ENCODE data around the gene DNMT3B. TPM values are rescaled to one million over a fixed set of nuclear protein-coding genes. Genes with fewer than 3 reads are reported as not detected.

The DNMT3B gene
- polyA plus RNA-seq, 4 donors: 3.8 to 8.7 (median 7.1) TPM

DNA sequence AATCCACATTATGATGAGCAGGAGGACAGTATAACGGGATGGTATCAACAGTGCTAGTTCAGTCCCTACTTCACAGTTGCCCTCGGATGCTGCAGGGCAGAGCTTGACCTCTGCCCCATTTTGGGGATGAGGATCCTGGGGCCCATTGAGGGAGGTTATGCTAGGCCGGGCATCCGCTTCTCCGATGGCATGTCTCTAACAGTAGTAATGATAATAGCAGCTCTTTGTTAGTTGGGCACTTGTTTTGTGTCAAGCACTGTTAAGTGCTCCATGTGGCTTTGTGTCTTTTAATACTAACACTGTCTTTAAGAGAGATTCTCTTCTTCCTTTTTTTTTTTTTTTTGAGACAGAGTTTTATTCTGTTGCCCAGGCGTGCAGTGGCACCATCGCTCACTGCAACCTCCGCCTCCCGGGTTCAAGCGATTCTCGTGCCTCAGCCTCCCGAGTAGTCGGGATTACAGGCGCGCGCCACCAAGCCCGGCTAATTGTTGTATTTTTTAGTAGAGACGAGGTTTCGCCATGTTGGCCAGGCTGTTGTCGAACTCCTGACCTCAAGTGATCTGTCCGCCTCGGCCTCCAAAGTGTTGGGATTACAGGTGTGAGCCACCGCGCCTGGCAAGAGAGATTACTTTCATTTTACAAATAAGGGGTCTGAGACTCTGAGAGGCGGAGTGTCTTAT is 58.7 kb downstream of the DNMT3B start:
- no peak for DNase-seq (ENCODE audit: low read depth in 4 of 4, low spot score in 3 of 4)

DNA sequence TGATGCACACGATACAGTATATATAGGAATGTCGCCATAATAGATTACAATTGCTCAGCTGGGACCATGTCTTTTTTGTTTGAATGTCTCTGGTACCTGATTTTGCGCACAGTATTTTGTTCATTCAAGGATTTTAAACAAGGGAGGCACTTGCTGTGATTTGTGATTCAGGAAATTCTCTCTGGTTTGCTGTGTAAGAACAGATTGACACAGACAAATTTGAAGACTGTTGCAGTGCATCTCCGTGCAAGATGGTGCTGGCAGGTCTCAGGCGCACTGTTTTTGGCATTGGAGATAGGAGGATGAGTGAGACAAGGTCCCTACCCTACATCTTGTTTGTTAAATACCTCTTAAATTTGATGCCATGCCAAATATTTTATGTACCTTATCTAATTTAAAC is 60.0 kb downstream of the DNMT3B start:
- DNase-seq (ENCODE audit: low read depth in 4 of 4, low spot score in 3 of 4): no peak

DNA sequence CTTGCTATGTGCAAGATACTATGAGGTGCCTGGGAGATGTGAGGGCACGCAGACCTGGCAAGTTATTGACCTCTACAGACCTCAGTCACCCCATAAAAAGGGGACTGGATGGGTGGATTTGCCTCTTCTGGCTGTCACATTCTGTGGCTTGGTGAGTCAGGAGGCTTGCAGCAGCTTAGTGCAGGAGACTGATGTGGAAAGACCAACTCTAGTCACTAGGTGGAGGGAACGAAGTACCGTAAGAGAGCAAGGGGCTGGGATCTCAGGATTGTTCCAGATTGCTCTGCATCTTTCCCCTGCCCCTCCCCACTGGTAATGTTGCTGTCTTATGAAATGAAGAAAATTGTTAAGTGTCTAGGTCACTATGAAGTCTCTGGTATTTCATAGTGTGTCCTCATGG is 60.9 kb downstream of the DNMT3B start:
- no peak for DNase-seq (ENCODE audit: low read depth in 4 of 4, low spot score in 3 of 4)

DNA sequence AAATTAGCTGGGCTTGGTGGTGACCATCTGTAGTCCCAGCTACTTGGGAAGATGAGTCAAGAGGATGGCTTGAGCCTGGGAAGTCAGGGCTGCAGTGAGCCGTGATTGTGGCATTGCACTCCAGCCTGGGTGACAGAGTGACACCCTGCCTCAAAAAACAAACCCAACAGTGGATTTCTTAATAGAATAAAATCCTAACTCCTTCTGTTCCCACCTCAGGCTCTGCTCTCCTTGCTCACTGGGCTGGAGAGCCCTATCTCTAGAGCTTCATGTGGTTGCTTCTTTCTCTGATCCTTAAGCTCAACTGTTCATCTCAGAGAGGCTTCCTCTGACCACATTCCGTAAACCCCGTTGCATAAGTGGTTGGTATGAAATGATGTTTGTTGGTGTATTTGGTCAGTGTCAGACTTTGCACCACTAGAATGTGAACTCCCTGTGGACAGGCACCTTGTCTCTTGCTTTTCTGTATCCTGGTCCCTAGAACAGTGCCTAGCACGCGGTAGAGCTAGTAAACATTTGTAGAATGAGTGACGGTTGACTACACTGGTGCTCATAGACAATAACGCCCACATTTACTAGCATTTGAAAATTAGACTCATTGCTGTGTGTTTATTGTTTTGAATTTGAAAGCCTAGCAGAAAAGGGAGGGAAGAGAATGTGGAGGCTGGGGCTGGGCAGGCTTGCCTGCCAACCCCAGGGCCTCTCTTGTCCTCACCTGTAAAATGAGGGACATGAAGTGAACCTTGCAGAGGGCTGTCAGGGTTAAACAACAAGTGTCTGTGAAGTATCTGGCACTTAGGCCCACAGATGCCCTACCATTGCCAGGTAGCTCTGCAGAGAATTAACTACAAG is 61.8 kb downstream of the DNMT3B start:
- no peak for DNase-seq (ENCODE audit: low read depth in 4 of 4, low spot score in 3 of 4)

DNA sequence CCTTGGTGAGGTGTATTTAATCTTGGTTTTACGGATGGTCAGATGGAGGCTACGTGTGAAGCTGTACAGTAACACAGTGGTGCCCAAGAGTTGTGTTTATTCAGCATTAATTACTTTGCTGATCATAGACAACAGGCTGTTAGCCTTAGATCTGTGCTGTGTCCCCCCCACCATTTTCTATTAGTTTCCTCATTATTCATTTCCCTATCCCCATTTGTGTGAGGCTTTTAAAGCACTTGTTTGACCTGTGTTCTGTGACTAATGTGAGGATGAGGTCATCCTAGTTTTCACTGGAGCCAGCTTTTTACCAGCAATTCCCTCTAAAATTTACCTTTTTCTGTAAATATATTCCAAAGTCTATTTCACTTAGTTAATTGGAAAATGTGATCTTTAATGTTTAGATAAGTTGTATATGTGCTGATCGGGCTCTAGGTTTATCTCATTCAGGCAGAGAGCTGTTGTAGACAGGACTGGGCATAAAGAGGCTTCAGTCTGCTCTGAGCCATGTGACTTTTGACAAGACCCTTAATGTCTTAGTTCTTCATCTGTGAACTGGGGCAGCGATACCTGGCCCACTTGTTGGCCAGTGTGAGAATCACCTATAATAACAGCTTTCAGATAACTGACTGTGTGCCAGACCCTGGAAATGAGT is 66.0 kb downstream of the DNMT3B start:
- no peak for DNase-seq (ENCODE audit: low read depth in 4 of 4, low spot score in 3 of 4)

DNA sequence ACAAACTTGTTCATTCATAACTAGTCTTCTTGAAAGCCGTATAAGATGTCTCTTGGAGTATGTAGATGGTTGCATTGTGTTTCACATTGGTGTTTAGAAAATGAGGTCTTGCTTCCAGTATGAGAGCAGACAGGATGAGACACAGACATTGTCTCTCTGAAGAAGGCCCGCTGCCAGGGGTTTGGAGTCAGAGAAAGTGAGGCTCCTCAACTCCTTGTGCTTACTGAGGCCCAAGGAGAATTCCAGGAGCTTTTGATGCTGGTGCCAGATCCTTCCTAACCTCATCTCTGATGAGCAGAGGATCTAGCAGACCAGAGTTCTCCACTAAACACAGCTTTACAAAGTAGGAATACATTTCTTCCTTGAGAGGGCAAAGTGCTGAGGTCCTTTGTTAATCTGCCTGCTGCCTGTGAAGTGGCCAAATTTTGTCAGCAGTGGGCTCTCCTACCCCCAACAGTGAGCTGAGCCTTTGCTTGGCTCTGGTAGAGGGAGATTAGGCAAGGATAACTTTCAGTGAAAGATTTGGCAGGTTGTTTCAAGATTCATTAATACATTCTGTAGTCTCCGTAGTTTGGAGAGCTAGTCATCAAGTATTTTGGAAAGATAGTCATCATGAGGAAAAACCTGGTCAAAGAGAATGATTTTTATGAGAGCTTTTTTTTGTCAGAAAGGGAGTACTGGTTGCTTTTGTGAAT is 67.3 kb downstream of the DNMT3B start:
- DNase-seq (ENCODE audit: low read depth in 4 of 4, low spot score in 3 of 4): no peak

DNA sequence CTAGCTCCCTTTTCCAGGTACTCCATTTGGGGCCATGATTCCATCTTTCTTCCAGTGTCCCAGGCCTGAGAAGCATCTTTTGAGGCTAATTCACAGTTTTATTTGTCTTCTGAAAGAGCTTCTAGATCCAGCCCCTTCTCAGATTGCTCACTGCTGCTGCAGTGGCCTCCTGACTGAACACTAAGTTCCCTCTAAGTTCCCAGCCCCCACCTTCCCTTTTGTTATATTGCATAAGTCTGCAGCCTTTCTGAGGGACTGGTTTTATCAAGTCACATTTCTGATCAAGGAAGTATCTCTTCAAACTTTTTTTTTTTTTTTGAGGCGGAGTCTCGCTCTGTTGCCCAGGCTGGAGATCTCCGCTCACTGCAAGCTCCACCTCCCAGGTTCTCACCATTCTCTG is 68.3 kb downstream of the DNMT3B start:
- no peak for DNase-seq (ENCODE audit: low read depth in 4 of 4, low spot score in 3 of 4)

DNA sequence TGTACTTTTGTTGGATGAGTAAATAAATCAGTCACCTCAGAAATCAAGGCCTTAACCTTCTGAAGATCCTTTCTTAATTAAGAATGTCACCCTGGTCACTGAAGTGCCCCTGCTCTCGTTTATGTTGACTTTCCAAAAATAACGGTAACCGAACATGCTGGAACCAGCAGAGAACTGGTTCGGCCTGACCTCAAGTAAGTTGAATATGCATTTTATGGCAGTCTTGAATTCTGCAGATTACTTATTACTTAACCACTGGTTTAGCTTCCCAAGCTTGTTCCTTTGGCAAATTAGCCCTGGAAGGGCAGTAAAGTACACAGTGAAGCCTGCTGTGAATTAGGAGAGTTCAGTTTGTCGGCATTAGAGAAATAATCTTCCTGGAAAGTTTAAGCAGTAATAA is 69.8 kb downstream of the DNMT3B start:
- no peak for DNase-seq (ENCODE audit: low read depth in 4 of 4, low spot score in 3 of 4)

DNA sequence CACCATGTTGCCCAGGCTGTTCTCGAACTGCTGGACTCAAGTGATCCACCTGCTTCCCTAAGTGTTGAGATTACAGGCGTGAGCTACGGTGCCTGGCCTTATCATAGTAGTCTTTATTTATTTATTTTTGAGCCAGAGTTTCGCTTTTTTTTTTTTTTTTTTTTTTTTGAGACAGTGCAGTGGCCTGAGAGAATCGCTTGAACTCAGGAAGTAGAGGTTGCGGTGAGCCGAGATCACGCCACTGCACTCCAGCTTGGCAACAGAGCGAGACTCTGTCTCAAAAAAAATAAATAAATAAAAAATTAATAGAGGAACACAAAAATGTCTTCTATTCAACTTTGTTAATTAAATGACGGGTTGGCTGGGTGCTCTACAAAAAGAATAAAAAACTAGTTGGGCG is 70.5 kb downstream of the DNMT3B start:
- no peak for DNase-seq (ENCODE audit: low read depth in 4 of 4, low spot score in 3 of 4)

DNA sequence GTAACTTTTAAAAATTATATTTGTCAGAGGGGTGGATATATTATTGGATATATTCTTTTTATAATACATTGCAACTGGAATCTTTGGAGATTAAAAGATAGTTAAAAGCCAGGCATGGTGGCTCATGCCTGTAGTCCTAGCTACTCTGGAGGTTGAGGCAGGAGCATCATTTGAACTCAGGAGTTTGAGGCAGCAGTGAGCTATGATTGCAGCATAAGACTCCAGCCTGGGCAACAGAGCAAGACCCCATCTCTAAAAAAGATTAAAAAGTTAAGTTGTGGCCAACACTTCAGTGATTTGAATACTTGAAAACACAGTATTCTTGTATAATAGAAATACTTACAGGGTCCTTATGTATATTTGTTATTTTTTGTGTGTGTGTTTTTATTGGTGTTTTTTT is 72.8 kb downstream of the DNMT3B start:
- DNase-seq (ENCODE audit: low read depth in 4 of 4, low spot score in 3 of 4): no peak

DNA sequence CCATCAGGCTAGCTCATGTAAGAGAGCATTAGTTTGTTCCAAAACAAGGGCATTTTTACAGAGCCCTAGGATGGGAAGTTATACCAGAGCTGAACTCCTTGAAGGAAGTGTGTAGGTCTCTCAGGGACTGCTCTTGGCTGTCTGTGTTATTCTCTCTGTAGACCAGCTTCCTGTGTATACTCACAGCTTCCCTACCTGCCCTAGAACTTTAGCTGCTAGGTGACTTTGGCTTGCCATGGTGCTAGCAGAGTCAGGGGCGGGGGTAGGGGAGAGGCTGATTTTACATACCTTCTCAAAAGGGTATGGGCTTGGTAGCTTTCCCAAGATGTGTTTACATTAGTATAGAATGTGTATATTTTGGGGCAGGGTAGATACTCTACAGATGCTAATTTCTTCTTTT is 75.0 kb downstream of the DNMT3B start:
- DNase-seq (ENCODE audit: low read depth in 4 of 4, low spot score in 3 of 4): no peak

DNA sequence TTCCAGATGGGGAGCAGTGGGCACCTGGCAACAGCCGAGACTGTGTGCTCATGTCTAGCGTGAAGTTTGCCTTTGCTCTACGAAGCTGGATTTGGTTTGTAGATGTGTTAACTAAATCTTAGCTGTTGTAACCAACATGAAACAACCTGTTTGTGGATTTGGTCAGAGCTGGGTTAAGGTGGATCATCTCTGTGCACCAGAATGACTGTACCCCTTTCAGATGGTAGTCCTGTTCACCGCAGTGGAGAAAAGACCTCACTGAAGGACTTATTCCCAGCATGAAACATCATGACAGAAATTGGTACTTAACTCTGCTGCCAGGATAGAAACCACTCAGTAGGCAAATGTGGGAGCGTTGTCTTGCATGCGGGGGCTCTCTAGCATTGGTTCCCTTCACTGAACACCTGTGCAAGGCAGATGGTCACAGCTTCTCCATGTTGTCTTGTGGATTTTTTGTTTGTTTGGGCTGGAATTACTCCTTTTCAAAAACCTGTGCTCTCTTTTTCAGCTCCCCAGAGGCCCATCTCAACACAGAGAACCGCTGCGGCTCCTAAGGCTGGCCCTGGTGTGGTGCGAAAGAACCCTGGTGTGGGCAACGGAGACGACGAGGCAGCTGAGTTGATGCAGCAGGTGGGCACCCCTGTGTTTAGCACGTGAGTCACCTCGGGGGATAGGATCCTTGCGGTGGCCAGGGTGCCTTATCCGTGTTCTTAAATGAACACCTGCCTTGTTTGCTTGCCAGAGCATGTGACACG is 77.2 kb downstream of the DNMT3B start:
- no peak for DNase-seq (ENCODE audit: low read depth in 4 of 4, low spot score in 3 of 4)

DNA sequence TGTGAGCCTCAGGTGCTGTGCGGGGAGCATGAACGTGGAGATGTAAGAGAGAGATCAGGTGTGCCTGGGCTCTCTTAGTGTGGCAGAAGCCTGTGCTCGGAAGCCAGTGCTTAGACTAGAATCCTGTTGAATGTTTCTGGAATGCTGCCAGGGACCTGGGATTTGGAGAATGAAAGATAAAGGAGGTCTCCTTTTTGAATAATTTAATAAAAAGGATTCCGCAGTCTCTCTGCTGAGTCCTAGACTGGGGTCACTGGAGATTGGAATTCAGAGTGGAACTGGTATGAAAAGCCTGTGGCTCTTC is 77.7 kb downstream of the DNMT3B start:
- no peak for DNase-seq (ENCODE audit: low read depth in 4 of 4, low spot score in 3 of 4)

DNA sequence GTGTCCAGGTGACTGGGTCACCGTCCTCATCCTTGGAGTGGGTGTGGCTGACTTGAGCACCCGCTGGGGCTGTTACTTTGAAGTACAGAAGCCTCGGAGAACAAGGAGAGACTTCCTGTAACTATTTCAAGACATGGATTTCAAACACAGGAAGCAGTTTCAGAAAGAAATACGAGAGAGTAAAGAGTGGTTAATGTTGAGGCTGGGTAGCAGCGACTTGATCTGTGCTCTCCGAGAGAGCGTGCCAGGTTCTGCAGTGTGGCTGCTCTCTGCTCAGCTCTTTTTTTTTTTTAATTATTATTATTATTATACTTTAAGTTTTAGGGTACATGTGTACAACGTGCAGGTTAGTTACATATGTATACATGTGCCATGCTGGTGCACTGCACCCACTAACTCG is 79.0 kb downstream of the DNMT3B start:
- DNase-seq (ENCODE audit: low read depth in 4 of 4, low spot score in 3 of 4): no peak

DNA sequence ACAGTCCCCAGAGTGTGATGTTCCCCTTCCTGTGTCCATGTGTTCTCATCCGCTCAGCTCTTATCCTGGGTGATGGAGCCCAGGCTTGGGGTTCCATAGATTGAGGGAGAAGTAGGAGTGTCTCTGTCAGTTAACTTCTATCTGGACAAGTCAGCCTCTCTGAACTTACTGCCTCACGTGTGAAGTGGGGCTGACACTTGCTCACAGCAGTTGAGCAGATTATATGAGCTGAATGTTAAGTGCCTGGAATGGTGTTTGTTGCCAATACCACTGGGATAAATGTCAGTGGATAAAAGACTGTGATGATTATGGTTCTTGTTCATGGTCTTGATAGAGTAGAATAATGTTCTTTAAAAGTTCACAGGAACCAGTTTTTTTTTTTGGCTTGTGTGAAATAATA is 79.4 kb downstream of the DNMT3B start:
- no peak for DNase-seq (ENCODE audit: low read depth in 4 of 4, low spot score in 3 of 4)

DNA sequence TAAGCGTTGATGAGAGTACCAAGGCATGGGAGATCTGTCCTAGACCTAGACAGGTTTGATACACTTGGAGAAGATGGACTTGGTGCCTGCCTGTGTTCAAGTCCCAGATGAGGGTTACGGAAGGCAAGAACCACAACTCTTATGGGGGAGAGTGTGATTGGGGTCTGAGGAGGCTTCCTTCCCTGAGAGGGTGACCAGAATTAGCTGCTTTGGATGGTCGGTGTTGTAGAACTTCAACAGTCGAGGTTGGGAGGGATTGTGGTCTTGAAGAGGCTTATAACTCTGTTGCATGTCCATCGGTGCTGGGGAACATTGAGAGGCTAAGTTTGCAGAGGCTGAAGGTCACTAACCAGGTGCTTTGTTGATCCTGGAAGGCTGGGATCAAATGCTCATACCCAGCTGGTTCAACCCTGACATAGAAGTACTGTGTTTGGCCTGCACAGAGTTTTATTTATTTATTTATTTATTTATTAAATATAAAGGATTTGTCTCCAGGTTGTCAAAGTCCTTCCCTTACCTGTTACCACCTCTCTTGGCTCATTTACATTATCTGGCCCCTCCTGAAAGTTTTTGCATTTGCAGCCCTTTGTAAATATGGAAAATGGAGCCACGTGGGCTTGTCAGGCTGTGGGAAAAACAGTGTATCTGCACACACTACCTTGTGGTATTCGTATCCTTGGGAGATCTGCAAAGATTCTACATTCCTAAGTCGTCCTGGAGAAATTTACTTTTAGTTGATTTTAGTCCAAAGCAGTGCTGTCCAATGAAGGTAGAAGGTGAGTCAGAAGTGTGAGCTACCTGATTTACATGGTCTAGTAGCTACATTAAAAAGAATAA is 80.7 kb downstream of the DNMT3B start:
- no peak for DNase-seq (ENCODE audit: low read depth in 4 of 4, low spot score in 3 of 4)

DNA sequence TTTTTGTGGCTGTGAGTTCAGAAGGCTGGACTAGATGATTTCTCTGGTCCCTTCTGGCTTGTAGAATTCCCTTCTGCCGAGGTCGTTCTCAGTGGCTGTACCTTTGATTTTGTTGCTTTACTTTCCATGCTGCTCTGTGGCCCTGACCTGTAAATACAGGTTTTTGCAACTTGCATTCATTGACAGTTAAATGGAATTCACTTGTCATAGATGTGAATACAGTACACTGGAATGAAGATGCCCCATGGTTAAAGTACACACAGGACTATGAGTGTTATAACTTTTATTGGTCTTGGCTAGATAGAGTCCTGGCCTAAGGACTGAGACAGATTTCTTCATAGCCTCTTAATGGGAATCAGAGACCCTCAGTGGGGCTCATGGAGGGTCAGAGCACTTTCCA is 83.6 kb downstream of the DNMT3B start:
- DNase-seq (ENCODE audit: low read depth in 4 of 4, low spot score in 3 of 4): no peak

DNA sequence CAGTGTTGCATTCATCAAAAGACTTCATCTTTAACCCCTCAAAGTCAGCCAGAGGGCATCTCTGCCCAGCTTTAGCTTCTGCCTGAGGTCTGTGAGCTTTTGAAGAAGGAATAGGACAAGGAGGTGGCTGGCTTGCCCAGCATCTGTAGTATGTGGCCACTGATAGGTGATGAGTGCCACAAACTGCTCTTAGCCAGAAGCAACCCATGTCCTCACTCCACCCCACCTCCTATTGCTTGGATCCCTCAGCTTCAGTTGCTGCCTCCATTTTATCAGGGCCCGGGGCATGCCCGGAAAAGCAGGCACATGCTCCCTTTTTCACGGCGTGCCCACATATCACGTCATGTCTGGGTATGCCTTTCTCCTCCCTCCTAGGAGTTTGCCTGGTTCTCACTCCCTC is 84.7 kb downstream of the DNMT3B start:
- DNase-seq (ENCODE audit: low read depth in 4 of 4, low spot score in 3 of 4): no peak

DNA sequence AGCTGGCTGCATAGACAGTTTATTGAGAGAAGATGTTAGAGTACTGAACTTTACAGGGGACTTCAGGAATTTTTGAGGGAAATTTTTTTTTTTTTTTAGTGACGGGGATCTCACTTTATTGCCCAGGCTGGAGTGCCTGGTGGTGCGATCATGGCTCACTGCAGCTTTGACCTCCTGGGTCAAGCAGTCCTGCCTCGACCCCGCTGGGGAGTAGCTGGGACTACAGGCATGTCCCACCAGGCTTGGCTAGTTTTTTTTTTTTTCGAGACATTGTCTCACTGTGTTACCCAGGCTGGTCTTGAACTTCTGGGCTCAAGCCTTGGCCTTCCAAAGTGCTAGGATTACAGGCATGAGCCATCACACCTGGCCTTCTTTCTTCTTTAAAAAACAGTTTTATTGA is 85.8 kb downstream of the DNMT3B start:
- no peak for DNase-seq (ENCODE audit: low read depth in 4 of 4, low spot score in 3 of 4)

DNA sequence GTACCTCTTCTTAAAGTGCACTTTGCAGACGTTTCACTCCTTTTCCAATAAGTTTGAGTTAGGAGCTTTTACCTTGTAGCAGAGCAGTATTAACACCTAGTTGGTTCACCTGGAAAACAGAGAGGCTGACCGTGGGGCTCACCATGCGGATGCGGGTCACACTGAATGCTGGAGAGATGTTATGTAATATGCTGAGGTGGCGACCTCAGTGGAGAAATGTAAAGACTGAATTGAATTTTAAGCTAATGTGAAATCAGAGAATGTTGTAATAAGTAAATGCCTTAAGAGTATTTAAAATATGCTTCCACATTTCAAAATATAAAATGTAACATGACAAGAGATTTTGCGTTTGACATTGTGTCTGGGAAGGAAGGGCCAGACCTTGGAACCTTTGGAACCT is 86.7 kb downstream of the DNMT3B start:
- DNase-seq (ENCODE audit: low read depth in 4 of 4, low spot score in 3 of 4): no peak

Data from left renal pelvis (tissue), 4 donors.